ENCODE results near the gene SULT2B1. TPM values are rescaled to one million over a fixed set of nuclear protein-coding genes. Genes with fewer than 3 reads are reported as not detected.

Gene SULT2B1
- total RNA-seq, 2 donors from 2014 or later: 1.0 TPM; not detected in 1

- H3K36me3 ChIP-seq (replicated peaks in 1 of 2; ENCODE audit: insufficient read depth in 1 of 2, low read depth in 2 of 2): no peaks in the 10 kb centered on the region
- no peaks in the 10 kb centered on the region for H3K4me1 ChIP-seq
- H3K9me3 ChIP-seq: no peaks in the 10 kb centered on the region
- no peak for TF ChIP-seq POLR2A (IDR thresholded peaks at IDR 0.05)
- TF ChIP-seq CTCF (IDR thresholded peaks at IDR 0.05): no peak
- WGBS, 2 donors: 68 to 75% methylated on average over 31 to 39 of the region's 39 CpGs
- ATAC-seq (no peak), DNase-seq (no peak)
- H3K27me3 ChIP-seq: no peaks in the 10 kb centered on the region
- no peak overlapping the region for H3K27ac ChIP-seq
- intact Hi-C loops (cut with DNase I): loop anchor here (10.0 kb wide), 1 partner anchor 282 kb away; no protein-coding TSS in a partner anchor
- H3K4me3 ChIP-seq: no peak overlapping the region
Observed at GRCh38 chr19:48596679-48597465, 44.9 kb downstream of the SULT2B1 start.

DNA sequence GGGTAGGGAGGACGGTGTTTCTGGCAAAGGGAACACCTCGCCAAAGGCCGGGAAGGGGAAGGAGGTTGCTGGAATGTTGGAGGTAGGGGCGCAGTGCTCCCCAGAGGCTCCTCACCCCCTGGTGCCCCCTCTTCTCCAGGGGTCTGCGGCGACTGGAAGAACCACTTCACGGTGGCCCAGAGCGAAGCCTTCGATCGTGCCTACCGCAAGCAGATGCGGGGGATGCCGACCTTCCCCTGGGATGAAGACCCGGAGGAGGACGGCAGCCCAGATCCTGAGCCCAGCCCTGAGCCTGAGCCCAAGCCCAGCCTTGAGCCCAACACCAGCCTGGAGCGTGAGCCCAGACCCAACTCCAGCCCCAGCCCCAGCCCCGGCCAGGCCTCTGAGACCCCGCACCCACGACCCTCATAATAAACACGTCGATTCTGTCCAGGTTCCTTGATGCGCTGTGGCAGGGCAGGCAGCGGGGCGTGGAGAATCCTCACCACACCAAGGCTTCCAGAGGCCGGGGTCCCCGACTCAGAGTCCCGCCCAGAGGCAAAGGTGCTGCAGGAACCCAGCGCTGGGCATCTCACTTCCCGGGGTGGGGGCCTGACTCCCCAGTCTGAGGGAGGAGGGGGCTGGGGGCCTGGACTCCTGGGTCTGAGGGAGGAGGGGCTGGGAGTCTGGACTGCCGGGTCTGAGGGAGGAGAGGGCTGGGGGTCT, 47.2 kb downstream of the SULT2B1 start:
- H3K27ac ChIP-seq: no peak overlapping the region
- no peaks in the 10 kb centered on the region for H3K36me3 ChIP-seq (replicated peaks in 1 of 2; ENCODE audit: insufficient read depth in 1 of 2, low read depth in 2 of 2)
- ATAC-seq: no peak
- no peaks in the 10 kb centered on the region for H3K27me3 ChIP-seq
- H3K9me3 ChIP-seq: no peaks in the 10 kb centered on the region
- TF ChIP-seq POLR2A (IDR thresholded peaks at IDR 0.05) (no peak), CTCF (IDR thresholded peaks at IDR 0.05) (no peak)
- no peaks in the 10 kb centered on the region for H3K4me1 ChIP-seq
- WGBS, 2 donors: 54 to 56% methylated on average over 14 to 26 of the region's 30 CpGs
- intact Hi-C loops (cut with DNase I): loop anchor here (10.0 kb wide), 1 partner anchor 284 kb away; no protein-coding TSS in a partner anchor
- H3K4me3 ChIP-seq: no peak overlapping the region
- DNase-seq: no peak

DNA sequence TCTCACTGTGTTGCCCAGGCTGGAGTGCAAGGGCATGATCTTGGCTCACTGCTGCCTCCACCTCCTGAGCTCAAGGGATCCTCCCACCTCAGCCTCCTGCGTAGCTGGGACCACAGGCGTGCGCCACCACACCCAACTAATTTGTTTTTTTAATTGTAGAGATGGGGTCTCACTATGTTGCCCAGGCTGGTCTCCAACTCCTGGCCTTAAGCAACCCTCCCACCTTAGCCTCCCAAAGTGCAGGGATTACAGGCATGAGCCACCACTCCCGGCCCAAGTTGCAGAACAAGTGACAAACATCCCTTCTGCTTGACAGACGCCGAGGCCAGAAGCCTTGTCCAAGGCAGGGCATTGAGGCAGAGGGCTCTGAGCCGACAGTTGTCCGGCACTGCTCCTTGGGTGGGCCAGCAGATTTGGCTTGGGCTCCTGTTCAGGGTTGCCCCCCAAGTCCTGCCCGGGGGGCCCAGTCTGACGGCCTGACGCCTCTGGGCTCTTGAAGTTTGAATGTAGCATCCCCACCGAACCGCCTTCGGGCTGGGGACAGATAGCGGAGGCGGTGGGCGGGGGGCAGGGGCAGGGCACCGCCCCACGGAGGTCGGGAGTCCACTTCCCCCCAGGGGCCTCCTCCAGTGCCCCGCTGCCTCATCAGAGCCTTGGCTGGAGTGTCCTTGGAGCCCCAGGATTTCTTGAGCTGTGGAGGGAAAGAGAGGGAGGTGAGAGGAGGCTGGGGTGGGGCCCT, 48.9 kb downstream of the SULT2B1 start:
- 74 to 78% methylated on average over 8 to 19 of the region's 21 CpGs for WGBS, 2 donors
- intact Hi-C loops (cut with DNase I): no loop called here
- H3K4me1 ChIP-seq: no peaks in the 10 kb centered on the region
- no peak for DNase-seq
- no peak for ATAC-seq
- H3K27ac ChIP-seq: no peak overlapping the region
- TF ChIP-seq CTCF (IDR thresholded peaks at IDR 0.05) (no peak), POLR2A (IDR thresholded peaks at IDR 0.05) (no peak)
- no peaks in the 10 kb centered on the region for H3K27me3 ChIP-seq
- no peak overlapping the region for H3K4me3 ChIP-seq
- no peaks in the 10 kb centered on the region for H3K9me3 ChIP-seq
- no peaks in the 10 kb centered on the region for H3K36me3 ChIP-seq (replicated peaks in 1 of 2; ENCODE audit: insufficient read depth in 1 of 2, low read depth in 2 of 2)

DNA sequence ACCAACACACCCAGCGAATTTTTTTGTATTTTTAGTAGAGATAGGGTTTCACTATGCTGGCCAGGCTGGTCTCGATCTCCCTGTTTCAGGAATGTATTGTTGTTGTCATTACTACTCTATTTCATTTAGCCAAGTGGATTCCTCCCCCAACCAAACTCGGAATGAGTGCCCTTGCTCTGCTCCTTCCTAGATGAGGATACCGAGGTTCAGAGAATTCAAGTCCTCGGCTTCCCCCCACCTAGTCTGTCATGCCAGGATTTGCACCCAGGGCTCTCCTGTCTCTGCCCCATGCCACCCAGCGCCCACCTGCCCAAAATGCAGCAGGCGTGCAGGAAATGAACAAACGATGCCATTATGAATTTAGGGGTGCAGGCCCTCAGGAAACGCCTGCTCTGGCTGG, 51.0 kb downstream of the SULT2B1 start:
- no peak overlapping the region for H3K4me3 ChIP-seq
- no peaks in the 10 kb centered on the region for H3K9me3 ChIP-seq
- TF ChIP-seq POLR2A (IDR thresholded peaks at IDR 0.05) (no peak), CTCF (IDR thresholded peaks at IDR 0.05) (no peak)
- DNase-seq: no peak
- 65 to 76% methylated on average over 7 to 9 of the region's 9 CpGs for WGBS, 2 donors
- no peaks in the 10 kb centered on the region for H3K4me1 ChIP-seq
- no peaks in the 10 kb centered on the region for H3K36me3 ChIP-seq (replicated peaks in 1 of 2; ENCODE audit: insufficient read depth in 1 of 2, low read depth in 2 of 2)
- intact Hi-C loops (cut with DNase I): no loop called here
- H3K27ac ChIP-seq: no peak overlapping the region
- ATAC-seq: no peak
- H3K27me3 ChIP-seq: no peaks in the 10 kb centered on the region

Measured in body of pancreas (tissue), 4 donors.